GM18498 (cell line): ENCODE results near the gene PARD3B.
"Not testable (repeated sequence)": the region's sequence is repeated elsewhere in the genome, so short reads cannot be mapped to it uniquely, and the experiment has no call there.

Experiments
- ATAC-seq: cut with Tn5 transposase; IDR thresholded peaks from one replicate; pipeline ENCODE4 v1.9.1; 2021; ENCODE audit warnings: mild to moderate bottlenecking, moderate library complexity; ENCODE audit not compliant: unreplicated experiment

The PARD3B gene

DNA sequence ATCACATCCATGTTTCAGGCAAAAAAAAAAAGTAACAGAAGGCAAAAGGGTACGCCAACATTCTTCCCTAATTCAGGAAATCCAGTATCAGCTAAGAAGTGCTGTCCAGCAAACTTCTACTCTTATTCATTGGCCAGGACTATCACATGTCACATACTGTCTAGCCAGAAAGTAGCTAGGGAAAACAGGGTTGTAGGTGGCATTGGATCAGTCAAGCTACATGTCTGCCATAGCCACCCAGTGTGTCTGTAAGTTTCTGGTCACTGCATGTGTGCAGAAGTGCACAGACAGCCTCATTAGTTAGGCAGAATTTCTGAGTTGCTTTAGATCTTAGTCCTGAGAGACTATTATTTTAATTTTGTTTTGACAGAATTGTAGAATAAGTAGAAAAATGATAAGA lies 671.7 kb downstream of the PARD3B start:
- no peak for ATAC-seq

DNA sequence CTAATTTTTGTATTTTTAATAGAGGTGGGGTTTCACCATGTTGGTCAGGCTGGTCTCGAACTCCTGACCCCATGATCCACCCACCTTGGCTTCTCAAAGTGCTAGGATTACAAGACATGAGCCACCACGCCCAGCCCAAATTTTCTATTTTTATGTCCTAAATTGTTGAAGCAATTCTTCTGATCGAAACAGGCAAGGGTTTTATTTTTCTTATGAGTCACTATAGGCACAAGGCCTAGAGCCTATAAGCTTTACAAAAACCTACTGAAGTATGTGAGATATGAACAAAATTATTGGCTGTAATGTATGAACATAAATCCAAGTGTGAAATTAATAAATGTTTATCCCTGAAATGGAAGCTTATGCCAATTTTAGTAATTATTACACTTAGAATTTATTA lies 672.8 kb downstream of the PARD3B start:
- no peak for ATAC-seq

DNA sequence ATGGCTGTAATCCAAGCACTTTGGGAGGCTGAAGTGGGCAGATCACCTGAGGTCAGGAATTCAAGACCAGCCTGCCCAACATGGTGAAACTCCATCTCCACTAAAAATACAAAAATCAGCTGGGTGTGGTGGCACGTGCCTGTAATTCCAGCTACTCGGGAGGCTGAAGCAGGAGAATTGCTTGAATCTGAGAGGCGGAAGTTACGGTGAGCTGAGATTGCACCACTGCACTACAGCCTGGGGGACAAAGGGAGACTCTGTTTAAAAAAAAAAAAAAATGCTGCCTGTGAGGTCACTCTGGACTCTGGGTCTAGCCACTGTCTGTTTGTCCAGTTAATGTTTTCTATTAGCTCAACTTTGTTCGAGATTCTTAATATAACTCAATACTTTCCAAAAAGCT lies 673.5 kb downstream of the PARD3B start:
- ATAC-seq = not testable (repeated sequence)

DNA sequence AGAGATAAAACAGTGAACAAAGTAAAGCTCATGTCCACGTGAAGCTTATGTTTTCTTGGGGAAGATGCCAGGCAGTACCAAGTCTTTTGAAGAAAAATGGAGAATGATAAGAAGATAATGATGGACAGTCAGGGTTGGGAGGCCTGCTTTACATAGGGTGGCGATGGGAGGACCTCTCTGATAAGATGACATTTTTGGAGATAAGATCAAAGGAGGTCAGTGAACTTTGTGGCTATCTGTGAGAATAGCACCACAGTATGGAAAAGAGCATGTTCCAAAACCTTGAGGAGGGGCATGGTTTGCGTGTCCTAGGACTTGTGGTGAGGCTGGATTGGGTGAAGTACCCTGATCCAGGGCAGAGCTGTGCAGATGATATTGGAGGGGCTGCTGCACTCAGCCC lies 675.3 kb downstream of the PARD3B start:
- no peak for ATAC-seq

DNA sequence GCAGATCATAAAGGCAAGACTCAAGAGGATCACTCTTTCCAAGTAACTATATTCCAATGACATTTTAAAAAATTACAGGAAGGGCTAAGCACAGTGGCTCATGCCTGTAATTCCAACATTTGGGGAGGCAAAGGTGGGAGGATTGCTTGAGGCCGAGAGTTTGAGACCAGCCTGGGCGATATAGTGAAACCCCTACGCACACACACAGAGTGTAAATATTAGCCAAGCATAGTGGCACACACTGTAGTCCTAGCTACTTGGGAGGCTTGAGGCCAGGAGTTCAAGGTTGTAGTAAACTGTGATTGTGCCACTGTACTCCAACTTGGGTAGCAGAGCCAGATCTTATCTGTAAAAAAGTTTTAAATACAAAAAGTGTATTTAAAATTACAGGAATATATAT lies 686.8 kb downstream of the PARD3B start:
- ATAC-seq = no peak

DNA sequence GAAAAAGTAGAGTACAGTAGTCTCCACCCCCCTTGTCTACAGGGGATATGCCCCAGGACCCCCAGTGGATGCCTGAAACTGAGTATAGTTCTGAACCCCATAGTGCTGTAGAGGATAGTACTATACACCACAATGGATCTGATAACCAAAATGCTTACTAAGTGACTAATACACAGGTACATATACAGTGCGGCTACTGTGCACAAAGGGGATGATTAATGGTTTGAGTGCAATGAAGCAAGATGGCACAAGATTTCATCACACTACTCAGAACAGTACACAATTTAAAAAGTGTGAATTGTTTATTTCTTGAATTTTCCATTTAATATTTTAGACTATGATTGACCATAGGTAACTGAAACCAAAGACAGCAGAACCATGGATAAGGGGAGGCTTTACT lies 690.2 kb downstream of the PARD3B start:
- ATAC-seq = no peak

DNA sequence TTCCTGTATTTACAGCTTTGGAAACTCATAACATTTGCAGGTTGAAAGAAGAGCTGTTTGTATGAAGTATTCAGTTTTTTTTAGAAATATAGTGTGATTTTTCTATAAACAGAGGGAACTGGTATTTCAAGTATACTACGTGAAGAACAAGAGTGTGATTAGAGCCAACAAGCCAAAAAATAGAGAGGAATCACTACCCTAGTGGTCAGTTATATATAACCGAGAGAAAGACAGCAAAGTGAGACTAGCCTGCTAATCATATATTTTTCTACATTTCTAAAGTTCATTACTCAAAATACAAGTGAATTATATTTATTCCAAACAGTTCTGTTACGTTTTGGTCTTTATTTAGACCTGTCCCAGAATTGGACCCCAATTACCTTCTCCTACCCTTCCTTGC lies 692.2 kb downstream of the PARD3B start:
- ATAC-seq = no peak

DNA sequence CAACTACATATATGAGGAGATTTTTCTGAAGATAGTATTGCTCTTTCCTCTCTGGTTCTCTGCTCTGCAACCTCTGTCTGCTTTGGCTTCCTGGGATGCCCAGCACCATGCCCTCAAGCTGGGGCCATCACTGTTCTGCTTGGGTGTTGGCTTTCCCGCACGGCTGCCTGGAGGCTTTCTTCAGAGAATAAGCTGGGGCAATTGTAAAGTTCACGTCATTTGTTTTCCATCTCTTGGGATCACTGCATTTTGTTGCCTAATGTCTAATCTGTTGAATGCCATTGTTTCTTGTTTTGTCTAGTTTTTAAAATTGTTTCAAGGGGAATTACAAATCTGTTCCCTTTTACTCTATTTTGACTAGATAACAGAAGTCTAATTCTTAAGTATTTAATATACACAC lies 699.7 kb downstream of the PARD3B start:
- ATAC-seq = no peak

DNA sequence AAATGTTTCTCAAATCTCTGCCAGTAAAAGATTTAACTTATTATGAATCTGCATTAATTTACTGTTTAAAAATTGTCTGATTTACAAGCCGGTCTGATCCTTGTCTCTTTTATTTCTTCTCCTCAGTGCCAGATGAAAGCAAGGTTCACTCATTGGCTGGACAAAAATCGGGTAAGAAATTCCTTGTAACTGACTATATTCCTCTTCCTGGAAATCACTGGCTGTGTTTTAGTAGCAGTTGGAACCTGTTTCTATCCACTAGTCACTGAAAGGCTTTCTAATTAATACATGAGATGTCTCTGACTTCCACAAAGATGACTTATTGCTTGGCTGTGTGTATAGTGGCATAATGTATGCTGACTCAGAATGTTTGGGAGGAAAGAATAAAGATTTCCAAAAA lies 700.4 kb downstream of the PARD3B start:
- no peak for ATAC-seq

DNA sequence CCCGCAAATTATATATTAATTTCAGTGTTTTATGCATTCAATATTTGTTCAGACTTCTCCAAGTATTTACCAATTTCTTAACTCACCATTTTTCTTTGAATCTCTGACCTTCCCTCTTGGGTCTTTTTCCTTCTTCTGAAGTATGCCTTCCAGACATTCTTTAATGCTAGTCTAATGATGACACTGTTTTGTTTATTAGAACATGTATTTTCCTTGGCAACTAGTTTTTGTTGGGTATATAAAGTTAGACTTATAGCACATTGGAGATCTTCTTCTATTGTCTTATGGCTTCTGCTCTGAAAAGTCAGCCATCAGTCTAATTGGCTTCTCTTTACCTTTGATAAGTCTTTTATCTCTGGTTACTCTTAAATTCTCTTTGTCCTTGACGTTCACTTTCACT lies 713.8 kb downstream of the PARD3B start:
- ATAC-seq = no peak

DNA sequence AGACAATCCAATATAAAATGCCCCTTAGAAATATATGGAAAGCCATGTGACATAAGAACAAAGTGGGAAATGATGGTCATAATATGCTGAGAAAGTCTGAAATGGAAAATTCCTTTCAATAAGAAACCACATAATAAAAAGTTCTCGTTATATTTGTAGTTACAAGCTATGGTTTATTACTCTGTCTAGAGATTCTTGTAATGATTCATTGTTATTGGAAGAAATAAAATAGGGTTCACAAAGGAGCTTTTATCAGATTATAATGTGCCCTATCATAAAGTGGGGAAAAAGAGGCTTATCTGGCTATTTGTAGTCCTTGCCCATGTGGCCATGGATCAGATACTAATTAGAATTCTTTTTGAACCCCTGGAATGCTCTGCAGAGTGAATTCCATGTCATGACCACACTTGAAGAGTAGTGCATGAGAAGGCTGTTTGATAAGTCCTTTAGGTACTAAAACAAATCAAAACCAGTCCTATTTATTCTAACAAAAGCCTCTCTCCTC lies 716.3 kb downstream of the PARD3B start:
- ATAC-seq = no peak

DNA sequence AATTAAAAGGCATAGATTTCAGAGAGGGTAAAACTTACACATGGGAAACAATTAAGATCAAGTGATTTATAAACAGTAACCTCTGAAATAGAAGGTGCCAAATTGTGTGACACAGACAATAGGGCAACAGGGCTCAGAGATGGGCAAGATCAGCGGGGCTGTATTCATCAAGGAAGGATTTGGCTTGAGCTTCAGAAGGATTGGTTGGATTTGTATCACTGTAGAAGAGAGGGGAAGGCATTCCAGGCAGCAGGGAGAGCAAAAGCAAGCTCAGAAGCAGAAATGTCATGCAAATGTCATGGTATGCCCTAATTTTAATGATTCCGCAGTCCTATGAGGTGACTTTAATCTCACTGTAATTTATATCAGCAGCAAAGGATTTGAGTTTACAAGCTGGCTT lies 722.0 kb downstream of the PARD3B start:
- no peak for ATAC-seq

DNA sequence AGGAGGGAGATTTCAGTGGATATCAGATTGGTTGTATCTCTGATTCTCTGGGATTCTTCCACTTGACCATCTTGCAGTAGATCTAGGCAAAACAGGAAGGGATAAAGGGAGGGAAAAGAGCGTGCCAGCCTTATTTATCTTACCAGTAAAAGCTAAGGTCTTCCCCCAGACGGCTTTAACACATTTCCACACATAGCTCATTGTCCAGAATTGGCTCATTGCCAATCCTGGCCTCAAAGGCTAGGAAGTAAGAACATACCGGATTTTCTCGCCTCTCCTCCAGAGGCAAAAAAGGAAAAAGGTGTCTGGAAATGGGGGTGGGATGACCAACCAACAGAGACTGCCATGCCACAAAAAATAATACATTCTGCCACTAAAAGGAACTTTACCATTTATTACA lies 725.4 kb downstream of the PARD3B start:
- no peak for ATAC-seq

DNA sequence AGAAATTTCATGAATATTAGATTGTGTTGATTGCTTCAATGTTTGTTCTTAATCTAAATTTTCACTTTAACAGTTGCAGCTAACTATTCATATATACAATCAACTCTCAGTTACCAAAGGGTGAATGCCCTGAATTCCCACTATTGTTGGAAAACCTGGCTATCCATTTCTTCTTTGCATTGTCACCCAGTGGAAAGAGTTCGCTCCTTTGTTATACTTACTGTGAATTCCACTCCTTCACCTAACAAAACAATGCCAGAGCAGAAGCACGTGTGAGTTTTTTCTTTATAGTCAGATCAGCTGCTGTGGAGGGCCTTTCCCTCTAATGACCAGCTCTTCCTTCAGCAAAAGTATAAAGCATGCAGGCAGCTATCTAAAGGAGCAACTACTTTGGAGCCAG lies 727.9 kb downstream of the PARD3B start:
- ATAC-seq = no peak

DNA sequence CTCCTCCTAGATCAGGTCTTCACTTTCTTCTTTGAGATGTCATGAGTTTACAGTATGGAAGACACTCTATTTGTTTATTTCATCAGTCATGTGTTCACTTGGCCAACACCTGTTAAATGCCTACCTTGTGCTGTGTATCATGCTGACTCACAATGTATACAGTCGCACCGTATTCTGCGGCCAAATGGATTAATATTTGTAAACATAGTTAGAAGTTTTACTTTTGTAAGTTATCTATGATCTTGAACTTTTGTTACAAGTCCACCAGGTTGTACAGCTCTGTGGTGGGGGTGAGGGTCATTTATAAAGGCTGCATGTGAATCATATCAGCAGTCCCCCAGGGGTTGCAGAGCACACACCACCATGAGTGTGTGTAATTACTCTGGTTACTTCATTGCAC lies 728.4 kb downstream of the PARD3B start:
- no peak for ATAC-seq

DNA sequence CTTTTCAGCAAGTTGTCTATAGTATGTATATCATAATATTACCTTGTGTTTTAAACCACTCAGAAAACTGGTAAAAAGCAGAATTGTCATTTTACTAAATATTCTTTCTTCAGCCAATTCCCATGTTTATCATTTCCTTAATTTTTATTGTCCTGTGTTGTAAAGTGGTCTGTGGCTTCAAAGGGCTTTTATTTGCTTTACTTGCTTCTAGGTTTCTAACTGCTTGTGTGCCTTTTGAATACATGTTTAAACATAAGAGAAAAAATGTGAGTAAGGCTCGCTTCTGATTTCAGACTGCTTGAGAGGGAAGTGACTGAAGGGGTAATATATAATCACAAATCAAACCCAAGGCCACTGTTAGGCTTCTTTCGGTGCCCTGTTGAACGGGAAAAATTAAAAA lies 729.5 kb downstream of the PARD3B start:
- no peak for ATAC-seq

DNA sequence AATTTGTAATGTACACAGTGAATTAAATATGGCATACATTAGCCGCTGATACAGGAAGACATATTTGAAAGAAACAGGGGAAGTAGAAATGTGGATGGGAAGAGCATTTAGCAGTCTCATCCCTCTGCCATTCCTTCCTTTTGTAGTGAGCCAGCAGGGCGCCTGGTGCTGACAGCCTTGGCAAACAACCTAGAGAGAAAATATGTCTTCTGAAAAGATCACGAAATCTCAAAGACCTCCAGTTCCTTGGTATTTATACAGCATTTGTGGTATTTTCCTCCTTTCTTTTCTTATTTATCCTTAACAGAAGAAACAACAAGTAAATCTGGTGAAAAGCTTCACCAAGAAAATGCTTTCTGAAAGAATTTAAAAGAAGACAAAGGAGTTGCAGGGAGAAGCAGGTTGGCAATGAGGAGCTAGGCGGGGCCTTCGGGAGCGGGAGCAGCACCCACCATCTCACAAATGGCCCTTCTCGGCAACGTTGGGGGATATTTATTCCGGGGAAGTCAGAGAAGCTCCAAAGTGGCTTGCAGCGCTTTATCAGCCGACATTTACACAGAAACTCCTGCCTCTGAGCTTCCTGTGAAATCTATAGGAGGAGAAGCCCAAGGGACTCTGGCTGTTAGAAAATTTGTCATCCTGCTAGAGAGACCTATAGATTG lies 731.0 kb downstream of the PARD3B start:
- no peak for ATAC-seq

DNA sequence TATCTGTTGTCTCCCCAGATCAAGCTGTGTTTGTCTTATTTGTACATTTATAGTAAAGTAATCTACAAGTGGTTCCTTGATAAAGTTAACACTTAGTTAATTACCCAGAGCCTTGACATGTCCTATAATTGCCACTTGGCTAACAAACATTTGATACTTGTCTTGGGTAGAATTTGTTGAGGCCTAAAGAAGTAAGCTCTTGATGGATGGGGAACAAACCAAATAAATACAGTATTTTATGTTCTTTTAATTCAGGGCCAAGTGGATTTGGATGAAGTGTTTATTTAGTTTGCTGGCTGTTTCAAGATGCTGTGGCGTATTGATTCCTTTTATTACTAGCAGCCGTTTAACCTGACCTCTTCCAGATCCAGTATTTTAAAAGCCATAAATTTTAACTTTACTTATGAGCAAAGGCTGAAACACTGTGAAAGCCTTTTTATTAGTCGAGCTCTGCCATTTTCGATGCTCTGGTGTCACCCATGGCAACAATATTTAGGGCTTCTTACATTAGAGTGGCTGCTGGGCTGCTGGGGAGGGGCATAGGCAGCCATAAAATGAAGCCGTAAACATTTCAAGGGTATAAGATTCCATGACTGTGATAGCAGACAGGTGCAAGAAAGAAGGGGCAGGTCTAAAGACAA lies 735.4 kb downstream of the PARD3B start:
- ATAC-seq = no peak

DNA sequence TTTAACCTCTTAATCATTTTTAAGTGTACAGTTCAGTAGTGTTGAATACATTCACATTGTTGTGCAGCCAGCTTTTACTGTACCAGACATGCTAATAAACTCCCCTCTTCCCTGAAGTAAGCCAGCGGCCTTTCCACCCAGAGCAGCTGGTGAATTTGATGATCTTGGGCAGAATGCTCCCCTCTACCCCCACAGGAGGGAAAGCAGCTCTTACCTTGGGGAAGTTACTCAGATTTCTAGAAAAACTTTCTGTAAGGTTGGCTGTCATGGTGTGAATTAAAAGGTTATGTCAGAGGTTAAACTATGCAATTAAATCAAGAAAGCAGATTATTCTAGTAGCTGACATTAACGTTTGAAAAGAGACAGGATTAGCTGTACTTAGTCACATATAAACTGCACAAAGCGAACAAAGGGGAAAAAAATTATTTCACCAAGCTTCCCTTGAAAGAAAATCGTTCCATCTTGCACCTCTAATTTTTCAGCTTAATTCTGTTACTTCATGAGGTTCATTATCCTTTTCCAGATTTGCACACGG lies 738.5 kb downstream of the PARD3B start:
- no peak for ATAC-seq

DNA sequence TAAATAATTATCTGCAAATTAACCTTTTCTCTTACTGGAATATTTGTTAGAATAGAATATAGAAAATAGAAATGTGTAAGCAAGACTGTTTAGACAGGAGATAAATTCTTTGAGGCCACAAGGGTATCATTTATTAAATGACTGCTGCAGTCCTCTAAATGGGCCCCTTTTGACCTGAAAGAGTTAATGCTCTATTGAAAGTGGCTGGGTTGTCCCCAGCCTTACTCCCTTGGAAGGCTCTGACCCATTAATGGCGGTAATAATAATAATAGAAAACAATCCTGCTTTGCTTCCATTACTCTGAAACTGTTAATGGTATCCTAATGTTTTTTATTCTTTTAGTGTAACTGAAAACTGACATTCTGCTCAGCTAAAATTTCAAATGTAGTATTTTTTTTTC lies 739.1 kb downstream of the PARD3B start:
- ATAC-seq = no peak

DNA sequence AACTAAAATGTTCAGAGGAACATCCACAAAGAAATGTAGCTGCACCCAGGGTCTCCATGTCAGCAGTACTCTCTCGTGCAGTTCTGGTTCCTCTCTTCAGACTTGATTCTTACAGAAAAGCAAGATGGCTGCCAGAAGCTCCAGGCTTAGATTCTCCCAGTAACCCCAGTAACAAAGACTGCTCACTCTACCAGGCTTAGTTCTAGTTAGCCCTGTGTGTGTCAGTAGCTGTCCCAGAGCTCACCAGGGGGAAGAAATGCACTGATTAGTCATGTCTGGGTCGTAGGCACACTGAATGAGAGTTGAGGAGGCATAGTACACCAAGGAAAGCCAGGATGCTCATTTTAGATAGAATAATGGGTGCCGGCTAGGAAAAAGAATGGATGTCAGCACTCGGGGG lies 742.0 kb downstream of the PARD3B start:
- no peak for ATAC-seq

DNA sequence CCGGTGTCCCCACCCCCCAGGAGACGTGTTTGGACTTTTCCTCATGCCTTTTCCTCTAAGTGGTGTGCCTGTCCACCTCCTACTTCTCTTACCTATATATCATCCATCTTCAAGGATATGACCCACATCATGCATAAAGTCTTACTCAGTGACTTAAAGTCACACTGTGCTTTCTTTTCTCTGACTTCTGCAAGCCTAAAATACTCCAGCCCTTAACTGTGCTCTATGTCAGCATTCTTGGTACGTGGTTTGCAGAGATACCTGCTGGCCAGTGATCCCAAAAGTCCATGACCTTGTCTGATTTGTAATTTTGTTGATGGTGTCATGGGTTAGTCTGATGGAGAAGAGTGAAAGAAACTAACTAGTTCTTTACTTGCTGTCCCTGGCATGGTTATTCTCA lies 743.4 kb downstream of the PARD3B start:
- no peak for ATAC-seq

DNA sequence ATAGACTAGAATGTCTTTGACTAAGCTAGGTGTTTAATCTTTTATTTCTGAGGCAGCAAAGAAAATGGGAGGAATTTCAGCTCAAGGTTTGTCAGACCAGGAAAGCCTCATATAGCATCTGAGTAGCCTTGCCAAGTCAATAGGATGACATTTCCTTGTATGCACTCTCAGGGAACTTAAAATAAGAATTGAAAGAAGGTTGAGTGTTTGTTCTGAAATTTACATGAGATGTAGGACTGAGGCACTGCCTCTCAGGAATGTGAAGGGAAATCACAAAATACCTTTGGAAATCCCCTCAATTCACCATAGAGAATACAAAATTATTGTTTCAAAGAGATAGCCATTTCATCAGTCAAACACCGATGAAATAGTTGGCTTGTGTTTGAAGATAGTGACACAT lies 745.0 kb downstream of the PARD3B start:
- ATAC-seq = no peak
